GM21717 (cell line): ENCODE measurements around the gene RAB20.
"Not testable (repeated sequence)": the region's sequence is repeated elsewhere in the genome, so short reads cannot be mapped to it uniquely, and the experiment has no call there.

Experiments used
- ATAC-seq: cut with Tn5 transposase; IDR thresholded peaks from one replicate; pipeline ENCODE4 v1.9.1; 2021; ENCODE audit warnings: mild to moderate bottlenecking, moderate library complexity; ENCODE audit not compliant: unreplicated experiment

Gene RAB20

GRCh38 chr13:110493613-110494012, 67.9 kb downstream of the RAB20 start:
- ATAC-seq = no peak

- no peak for ATAC-seq
These were observed 68.6 kb downstream of the RAB20 start for GRCh38 chr13:110492679-110493593.

- no peak for ATAC-seq
These were observed 69.4 kb downstream of the RAB20 start for GRCh38 chr13:110491869-110492678.

- no peak for ATAC-seq
These were observed 71.3 kb downstream of the RAB20 start for GRCh38 chr13:110490009-110490770.

- ATAC-seq = not testable (repeated sequence)
These were observed 74.6 kb downstream of the RAB20 start for GRCh38 chr13:110486880-110487279.

- ATAC-seq = no peak
These were observed 75.3 kb downstream of the RAB20 start for GRCh38 chr13:110486061-110486715.

- no peak for ATAC-seq
These were observed 75.9 kb downstream of the RAB20 start for GRCh38 chr13:110485604-110486003.

- no peak for ATAC-seq
These were observed 77.1 kb downstream of the RAB20 start for GRCh38 chr13:110484290-110485048.

- no peak for ATAC-seq
These were observed 78.0 kb downstream of the RAB20 start for GRCh38 chr13:110483386-110483968.

- no peak for ATAC-seq
These were observed 81.4 kb downstream of the RAB20 start for GRCh38 chr13:110480161-110480560.

GRCh38 chr13:110479648-110480047, 81.9 kb downstream of the RAB20 start:
- no peak for ATAC-seq

- ATAC-seq = no peak
These were observed 82.3 kb downstream of the RAB20 start for GRCh38 chr13:110479215-110479545.

- no peak for ATAC-seq
These were observed 82.9 kb downstream of the RAB20 start for GRCh38 chr13:110478405-110479214.

- ATAC-seq = no peak
These were observed 83.7 kb downstream of the RAB20 start for GRCh38 chr13:110477706-110478245.

- no peak for ATAC-seq
These were observed 85.3 kb downstream of the RAB20 start for GRCh38 chr13:110476220-110476617.

GRCh38 chr13:110475550-110476219, 85.8 kb downstream of the RAB20 start:
- peak; percentile 22 for ATAC-seq

GRCh38 chr13:110475117-110475516, 86.4 kb downstream of the RAB20 start:
- ATAC-seq = no peak

- no peak for ATAC-seq
These were observed 86.8 kb downstream of the RAB20 start for GRCh38 chr13:110474713-110475112.
